Naive B cell (primary cell): ENCODE results near the gene CKS1B. TPM values are rescaled to one million over a fixed set of nuclear protein-coding genes. Genes with fewer than 3 reads are reported as not detected.
"Not testable (repeated sequence)": the region's sequence is repeated elsewhere in the genome, so short reads cannot be mapped to it uniquely, and the experiment has no call there.

Source experiments
- ATAC-seq, 2 donors: fragments of 150-1000 bp; cut with Tn5 transposase; 2 replicates each; pipeline ENCODE4 v1.10.0; 2021; ENCODE audit warnings: low read depth in 2 of 2, mild to moderate bottlenecking in 2 of 2, moderate library complexity in 2 of 2
- DNase-seq: peaks from one replicate; pipeline ENCODE4 v3.0.0; 2022
- H3K27ac Mint-ChIP-seq, 6 donors: one replicate each; pipeline ENCODE4 v1.8.0; 2020 to 2022; ENCODE audit warnings: mild to moderate bottlenecking in 6 of 6, mixed read lengths in 6 of 6, moderate library complexity in 5 of 6, inconsistent platforms in 2 of 6
- H3K27me3 Mint-ChIP-seq, 3 donors: one replicate each; pipeline ENCODE4 v1.8.0; 2021 to 2022; ENCODE audit warnings: mixed read lengths in 3 of 3, mild to moderate bottlenecking in 1 of 3
- H3K36me3 Mint-ChIP-seq, 2 donors: one replicate each; pipeline ENCODE4 v1.8.0; 2020 to 2022; ENCODE audit warnings: mixed read lengths in 2 of 2, inconsistent platforms in 1 of 2, mild to moderate bottlenecking in 1 of 2
- H3K4me1 Mint-ChIP-seq, 3 donors: one replicate each; pipeline ENCODE4 v1.8.0; 2020 to 2022; ENCODE audit warnings: mixed read lengths in 3 of 3, inconsistent platforms in 1 of 3, mild to moderate bottlenecking in 1 of 3, moderate library complexity in 1 of 3
- H3K4me3 Mint-ChIP-seq, 8 donors: one replicate each; pipeline ENCODE4 v1.8.0; 2020 to 2022; ENCODE audit warnings: mild to moderate bottlenecking in 8 of 8, mixed read lengths in 8 of 8, moderate library complexity in 8 of 8, inconsistent platforms in 2 of 8
- H3K9me3 Mint-ChIP-seq, 7 donors: one replicate each; pipeline ENCODE4 v1.8.0; 2020 to 2022; ENCODE audit warnings: mixed read lengths in 7 of 7, mild to moderate bottlenecking in 5 of 7, inconsistent platforms in 2 of 7, moderate library complexity in 1 of 7
- polyA plus RNA-seq, 6 donors: library from polyadenylated mRNA; unstranded; fragments of 300-500 nt; fragmentation: Illumina TruSeq; gene quantifications; one replicate each; pipeline ENCODE4 v1.2.3, GENCODE V29; 2021; ENCODE audit warnings: low read depth in 6 of 6

CKS1B gene
- polyA plus RNA-seq, 6 donors from 2014 or later = 117 to 196 (median 131) TPM

DNA sequence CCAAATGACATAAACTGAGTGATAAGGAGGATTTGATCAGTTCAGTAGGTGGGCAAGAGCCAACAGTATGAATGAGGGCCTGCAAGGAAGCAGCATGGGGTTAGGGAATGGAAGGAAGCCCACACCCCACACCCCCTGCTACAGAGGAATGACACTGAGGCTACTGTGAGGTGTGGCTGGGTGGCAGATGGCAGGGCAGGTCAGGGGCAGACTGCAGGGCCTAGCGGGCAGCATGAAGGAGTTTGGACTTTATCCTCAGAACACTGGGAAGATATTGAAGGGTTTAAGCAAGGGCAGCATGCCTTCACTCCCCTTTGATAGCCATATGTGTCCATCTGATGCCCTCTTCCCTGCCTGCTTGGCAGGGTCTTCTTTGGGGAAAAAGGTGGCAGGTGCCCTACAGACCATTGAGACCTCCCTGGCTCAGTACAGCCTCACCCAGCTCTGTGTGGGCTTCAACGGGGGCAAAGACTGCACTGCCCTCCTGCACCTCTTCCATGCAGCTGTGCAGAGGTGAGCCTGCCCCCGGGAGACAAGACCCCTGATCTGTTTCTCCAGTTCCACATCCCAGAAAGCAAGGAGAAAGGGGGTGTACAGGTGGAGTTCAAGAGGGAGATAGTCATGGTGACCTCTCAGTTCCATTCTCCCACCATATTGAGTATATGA is 14.8 kb downstream of the CKS1B start:
- no peak for ATAC-seq

DNA sequence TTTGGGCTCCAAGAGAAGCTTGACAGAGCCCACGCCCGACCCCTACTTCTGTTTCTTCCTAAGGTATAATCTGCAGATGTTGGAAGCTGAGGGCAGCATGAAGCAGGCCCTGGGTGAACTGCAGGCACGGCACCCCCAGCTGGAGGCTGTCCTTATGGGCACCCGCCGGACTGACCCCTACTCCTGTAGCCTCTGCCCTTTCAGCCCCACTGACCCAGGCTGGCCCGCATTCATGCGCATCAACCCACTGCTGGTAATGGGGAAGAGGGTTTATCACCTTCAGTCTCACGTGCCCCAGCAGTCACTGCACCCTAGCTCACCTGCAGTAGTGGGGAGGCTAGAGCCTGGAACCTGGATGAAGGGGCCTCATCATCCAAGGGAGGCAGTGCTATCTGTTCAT is 15.8 kb downstream of the CKS1B start:
- Mint-ChIP-seq H3K36me3 (no peaks in the 10 kb centered on the region), H3K4me1 (peaks cover 13 to 28% (median 20%) of the 10 kb centered on the region in 3 donors), H3K9me3 (no peaks in the 10 kb centered on the region), H3K4me3 (no peak overlapping the region), H3K27me3 (no peaks in the 10 kb centered on the region), H3K27ac (no peak overlapping the region)
- ATAC-seq (no peak), DNase-seq (no peak)

More for the DNA sequence above, 14.8 kb downstream of the CKS1B start:
- H3K4me1 Mint-ChIP-seq = peaks cover 13 to 21% (median 13%) of the 10 kb centered on the region in 3 donors
- no peaks in the 10 kb centered on the region for H3K9me3 Mint-ChIP-seq
- no peaks in the 10 kb centered on the region for H3K36me3 Mint-ChIP-seq
- DNase-seq = no peak
- no peak overlapping the region for H3K4me3 Mint-ChIP-seq
- no peaks in the 10 kb centered on the region for H3K27me3 Mint-ChIP-seq
- no peak overlapping the region for H3K27ac Mint-ChIP-seq

DNA sequence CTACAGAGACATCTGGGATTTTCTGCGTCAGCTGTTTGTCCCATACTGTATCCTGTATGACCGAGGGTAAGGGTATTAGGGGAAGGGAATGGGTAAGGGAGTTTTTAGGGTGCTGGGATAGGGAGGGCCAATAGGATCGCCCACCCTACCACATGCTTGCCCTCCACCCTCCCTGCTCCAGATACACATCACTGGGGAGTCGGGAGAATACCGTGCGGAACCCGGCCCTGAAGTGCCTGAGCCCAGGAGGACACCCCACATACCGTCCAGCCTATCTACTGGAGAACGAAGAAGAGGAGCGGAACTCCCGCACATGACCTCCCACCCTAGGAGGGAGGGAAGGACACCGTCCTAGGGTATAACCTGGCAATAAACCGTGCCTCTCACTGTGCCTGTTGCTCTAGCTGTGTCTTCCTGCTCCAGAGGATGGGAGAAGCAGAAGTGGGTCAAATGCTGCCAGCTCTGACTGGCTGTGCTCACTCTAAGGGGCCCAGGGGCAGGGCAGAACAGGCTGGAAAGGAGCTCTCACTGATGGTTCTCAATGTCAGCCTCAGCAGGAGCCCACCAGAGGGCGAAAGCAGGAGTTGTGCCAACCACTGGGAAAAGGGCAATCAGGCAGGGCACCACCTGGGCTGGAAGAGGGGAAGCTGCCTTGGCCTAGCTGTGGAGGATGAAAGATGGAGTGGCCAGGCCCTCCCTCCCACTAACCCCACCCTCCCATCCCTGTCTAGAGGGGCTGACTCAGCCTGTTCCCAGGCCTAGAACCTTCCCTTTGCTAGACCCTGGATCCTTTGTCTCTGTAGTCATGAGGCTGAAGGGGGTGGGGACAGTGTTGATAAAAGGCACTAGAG is 18.5 kb downstream of the CKS1B start:
- H3K27me3 Mint-ChIP-seq = no peaks in the 10 kb centered on the region
- DNase-seq (no peak), ATAC-seq (no peak)
- no peaks in the 10 kb centered on the region for H3K36me3 Mint-ChIP-seq
- peaks cover 19 to 43% (median 21%) of the 10 kb centered on the region in 3 donors for H3K4me1 Mint-ChIP-seq
- H3K27ac Mint-ChIP-seq = peak overlapping the region in 1 of 6 donors; percentile 15
- H3K4me3 Mint-ChIP-seq = no peak overlapping the region
- no peaks in the 10 kb centered on the region for H3K9me3 Mint-ChIP-seq

DNA sequence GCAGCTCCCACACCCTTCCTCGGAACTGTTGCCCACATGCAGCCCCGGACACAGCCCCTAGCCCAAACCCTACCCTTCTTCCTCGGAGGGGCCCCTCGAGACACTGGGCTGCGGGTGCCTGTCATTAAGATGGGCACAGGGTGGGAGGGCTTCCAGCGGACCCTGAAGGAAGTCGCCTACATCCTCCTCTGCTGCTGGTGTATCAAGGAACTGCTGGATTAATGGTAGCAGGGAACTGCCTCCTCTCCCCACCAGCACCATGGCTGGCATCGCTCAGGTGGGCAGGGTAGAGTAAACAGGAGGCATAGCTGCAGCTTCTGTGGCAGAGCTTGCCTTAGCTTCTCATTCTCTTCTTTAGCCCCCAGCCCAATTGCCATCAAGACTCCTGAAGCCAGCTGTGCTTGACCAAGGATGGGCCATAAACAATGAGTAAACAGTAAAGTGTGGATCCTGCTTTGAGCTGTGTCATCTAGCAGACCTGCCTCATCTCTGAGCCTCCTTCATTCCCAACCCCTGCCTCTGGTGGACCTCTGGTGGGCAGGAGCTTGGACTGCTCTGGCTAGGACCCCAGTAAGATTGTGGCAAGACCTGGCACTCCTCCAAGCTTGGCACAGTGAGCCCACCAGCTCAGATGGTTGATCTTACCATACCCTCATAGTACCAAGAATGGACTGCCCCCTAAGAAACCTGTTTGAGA is 19.2 kb downstream of the CKS1B start, which contains the start of gene LENEP:
TSS of gene LENEP (plus strand) at position 15 of the 697 bp plus-strand sequence. CDS start at position 37, 22 bp downstream.
- H3K36me3 Mint-ChIP-seq = no peaks in the 10 kb centered on the region
- peaks cover 20 to 49% (median 23%) of the 10 kb centered on the region in 3 donors for H3K4me1 Mint-ChIP-seq
- ATAC-seq = no peak
- H3K27ac Mint-ChIP-seq = peak within 1 kb of the TSS in 2 of 6 donors; percentile 15 to 30
- no peaks in the 10 kb centered on the region for H3K9me3 Mint-ChIP-seq
- no peak within 1 kb of the TSS for H3K4me3 Mint-ChIP-seq
- DNase-seq = no peak
- no peaks in the 10 kb centered on the region for H3K27me3 Mint-ChIP-seq

GRCh38 chr1:154994269-154994587 is 19.7 kb downstream of the CKS1B start:
- Mint-ChIP-seq H3K36me3 (no peaks in the 10 kb centered on the region), H3K4me3 (no peak overlapping the region), H3K9me3 (no peaks in the 10 kb centered on the region), H3K4me1 (peaks cover 20 to 49% (median 23%) of the 10 kb centered on the region in 3 donors), H3K27me3 (no peaks in the 10 kb centered on the region), H3K27ac (peak overlapping the region in 1 of 6 donors; percentile 30)
- no peak for DNase-seq
- ATAC-seq = no peak

DNA sequence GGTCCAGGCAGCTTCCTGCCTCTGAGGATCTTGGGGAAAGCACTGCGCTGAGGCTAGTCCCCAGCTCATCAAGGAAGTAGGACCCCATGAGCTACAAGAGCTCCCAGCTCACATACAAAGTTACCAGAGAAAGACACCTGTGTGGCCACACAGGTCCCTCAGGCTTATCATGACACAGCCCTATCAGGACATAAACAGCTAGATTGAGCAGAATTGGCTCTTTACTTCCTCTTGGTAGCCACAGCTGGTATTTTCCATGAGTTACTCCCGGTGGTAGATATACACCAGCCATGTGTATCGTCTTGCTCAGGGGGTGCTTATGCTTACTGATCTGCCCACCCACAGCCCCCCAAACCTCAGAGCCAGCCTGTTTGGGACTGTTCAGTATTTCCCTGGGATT is 20.1 kb downstream of the CKS1B start:
- Mint-ChIP-seq H3K4me1 (peaks cover 18 to 47% (median 22%) of the 10 kb centered on the region in 3 donors), H3K27me3 (no peaks in the 10 kb centered on the region), H3K4me3 (no peak overlapping the region), H3K9me3 (no peaks in the 10 kb centered on the region), H3K36me3 (no peaks in the 10 kb centered on the region), H3K27ac (no peak overlapping the region)
- ATAC-seq (no peak), DNase-seq (no peak)

DNA sequence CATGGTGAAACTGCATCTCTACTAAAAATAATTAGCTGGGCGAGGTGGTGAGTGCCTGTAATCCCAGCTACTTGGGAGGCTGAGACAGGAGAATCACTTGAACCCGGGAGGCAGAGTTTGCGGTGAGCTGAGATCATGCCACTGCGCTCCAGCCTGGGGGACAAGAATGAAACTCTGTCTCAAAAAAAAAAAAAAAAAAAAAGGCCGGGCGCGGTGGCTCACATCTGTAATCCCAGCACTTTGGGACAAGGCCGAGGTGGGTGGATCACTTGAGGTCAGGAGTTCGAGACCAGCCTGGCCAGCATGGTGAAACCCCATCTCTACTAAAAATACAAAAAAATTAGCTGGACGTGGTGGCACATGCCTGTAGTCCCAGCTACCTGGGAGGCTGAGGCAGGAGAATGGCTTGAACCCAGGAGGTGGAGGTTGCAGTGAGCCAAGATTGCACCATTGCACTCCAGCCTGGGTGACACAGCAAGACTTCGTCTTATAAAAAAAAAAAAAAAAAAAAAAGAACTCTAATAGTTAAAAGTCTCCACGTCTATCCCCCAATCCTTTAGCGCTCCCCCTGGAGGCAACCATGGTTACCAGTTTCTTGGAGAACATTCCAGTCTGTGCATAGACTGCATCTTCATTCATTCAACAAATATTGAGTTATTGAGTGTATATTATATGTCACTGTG is 21.0 kb downstream of the CKS1B start:
- not testable (repeated sequence) for ATAC-seq, H3K36me3 Mint-ChIP-seq, H3K9me3 Mint-ChIP-seq, H3K27ac Mint-ChIP-seq, H3K27me3 Mint-ChIP-seq, DNase-seq
- H3K4me3 Mint-ChIP-seq = peak overlapping the region in 1 of 8 donors; percentile 61
- H3K4me1 Mint-ChIP-seq = peaks cover 23 to 50% (median 25%) of the 10 kb centered on the region in 3 donors

- Mint-ChIP-seq H3K9me3 (no peaks in the 10 kb centered on the region), H3K36me3 (no peaks in the 10 kb centered on the region), H3K27ac (peak overlapping the region in 1 of 6 donors; percentile 69), H3K4me1 (peaks cover 23 to 54% (median 25%) of the 10 kb centered on the region in 3 donors), H3K27me3 (no peaks in the 10 kb centered on the region), H3K4me3 (peak overlapping the region in 3 of 8 donors; percentile 12 to 47 (median 33))
- ATAC-seq (no peak), DNase-seq (no peak)
These were observed 22.7 kb downstream of the CKS1B start for GRCh38 chr1:154996966-154997701.

- peaks cover 24 to 54% (median 25%) of the 10 kb centered on the region in 3 donors for H3K4me1 Mint-ChIP-seq
- no peaks in the 10 kb centered on the region for H3K27me3 Mint-ChIP-seq
- H3K4me3 Mint-ChIP-seq = peak overlapping the region in 6 of 8 donors; percentile 25 to 96 (median 66)
- DNase-seq (no peak), ATAC-seq (no peak)
- no peaks in the 10 kb centered on the region for H3K9me3 Mint-ChIP-seq
- peak overlapping the region in 4 of 6 donors; percentile 42 to 70 (median 54) for H3K27ac Mint-ChIP-seq
- H3K36me3 Mint-ChIP-seq = no peaks in the 10 kb centered on the region
These were observed 23.8 kb downstream of the CKS1B start for GRCh38 chr1:154998201-154998780.

GRCh38 chr1:154998818-154999570 is 24.5 kb downstream of the CKS1B start:
- Mint-ChIP-seq H3K36me3 (no peaks in the 10 kb centered on the region), H3K4me1 (peaks cover 29 to 59% (median 31%) of the 10 kb centered on the region in 3 donors), H3K27me3 (no peaks in the 10 kb centered on the region), H3K27ac (peak overlapping the region; percentile 49 to 88 (median 76)), H3K4me3 (peak overlapping the region; percentile 87 to 98 (median 94)), H3K9me3 (no peaks in the 10 kb centered on the region)
- ATAC-seq (peak; percentile 11 to 13), DNase-seq (peak; percentile 49)

DNA sequence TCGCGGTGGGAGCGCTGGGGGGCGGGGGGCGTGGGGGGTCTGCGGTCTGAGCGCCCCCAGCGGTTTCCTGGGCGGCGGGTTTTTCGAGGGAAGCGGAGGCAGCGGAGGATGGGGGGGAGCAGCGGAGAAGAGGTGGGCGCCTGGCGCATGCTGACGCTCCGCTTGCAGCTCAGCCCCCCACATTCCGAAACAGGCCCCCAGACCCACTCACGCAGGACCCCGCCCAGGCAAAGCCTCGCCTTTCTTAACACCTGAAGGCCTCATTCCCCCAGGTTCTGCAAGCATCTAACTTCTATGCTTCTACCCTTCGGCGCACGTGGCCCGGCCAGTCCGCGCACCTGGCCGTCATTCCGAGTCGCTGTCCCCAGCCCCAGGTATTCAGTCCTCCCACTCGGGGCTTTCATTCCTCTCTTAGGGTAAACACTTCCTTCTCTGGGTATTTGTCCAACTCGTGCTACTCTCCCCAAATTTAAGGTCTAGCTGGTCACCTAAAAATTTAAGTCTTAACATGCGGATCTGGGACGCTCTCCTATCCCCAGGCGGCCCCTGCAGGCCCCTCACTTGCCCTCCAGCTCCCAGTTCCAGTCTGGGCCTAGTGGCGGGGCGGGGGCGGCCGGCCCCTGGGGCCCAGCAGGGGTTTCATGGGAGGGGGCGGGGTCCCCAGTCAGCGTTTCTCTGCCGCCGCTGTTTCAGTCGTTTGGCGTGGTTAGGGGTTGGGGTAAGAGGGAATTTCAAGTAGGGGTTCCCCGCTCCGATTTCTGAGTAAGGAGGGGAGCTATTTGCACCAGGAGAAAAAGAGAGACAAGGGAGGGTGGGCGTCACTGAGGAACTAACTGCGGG is 25.3 kb downstream of the CKS1B start:
- ATAC-seq = peak in 1 of 2 donors; percentile 7
- no peaks in the 10 kb centered on the region for H3K9me3 Mint-ChIP-seq
- DNase-seq = peak; percentile 33
- H3K36me3 Mint-ChIP-seq = no peaks in the 10 kb centered on the region
- H3K4me3 Mint-ChIP-seq = peak overlapping the region; percentile 91 to 98 (median 95)
- H3K4me1 Mint-ChIP-seq = peaks cover 35 to 59% (median 36%) of the 10 kb centered on the region in 3 donors
- peak overlapping the region; percentile 67 to 97 (median 91) for H3K27ac Mint-ChIP-seq
- no peaks in the 10 kb centered on the region for H3K27me3 Mint-ChIP-seq
